GM18861 (cell line): ENCODE data around the gene CLDN16.
A peak's percentile ranks its signal among the peaks of the same experiment; 100 is the strongest.

ENCODE experiments used
- ATAC-seq: cut with Tn5 transposase; IDR thresholded peaks from one replicate; pipeline ENCODE4 v1.9.1; 2021; ENCODE audit not compliant: unreplicated experiment

CLDN16 gene

GRCh38 chr3:190387578-190388213, at the start of gene CLDN16:
Gene CLDN16 (plus strand): TSS chr3:190388163. CDS start chr3:190388330, 167 bp downstream.
- no peak for ATAC-seq

- ATAC-seq, result no peak
Measured at GRCh38 chr3:190338717-190339116, 49.2 kb upstream of the CLDN16 start.

- ATAC-seq, result peak; percentile 85
Measured at GRCh38 chr3:190339130-190339529, 48.8 kb upstream of the CLDN16 start.

- no peak for ATAC-seq
Measured at GRCh38 chr3:190340071-190340470, 47.9 kb upstream of the CLDN16 start.

GRCh38 chr3:190345027-190345821, 42.7 kb upstream of the CLDN16 start:
- no peak for ATAC-seq

- ATAC-seq, result no peak
Measured at GRCh38 chr3:190345878-190346277, 42.1 kb upstream of the CLDN16 start.

- ATAC-seq, result no peak
Measured at GRCh38 chr3:190346541-190346940, 41.4 kb upstream of the CLDN16 start.

- no peak for ATAC-seq
Measured at GRCh38 chr3:190352861-190353457, 35.0 kb upstream of the CLDN16 start.

- no peak for ATAC-seq
Measured at GRCh38 chr3:190356246-190356645, 31.7 kb upstream of the CLDN16 start.

- ATAC-seq, result no peak
Measured at GRCh38 chr3:190357468-190357867, 30.5 kb upstream of the CLDN16 start.

- ATAC-seq, result no peak
Measured at GRCh38 chr3:190359813-190360212, 28.1 kb upstream of the CLDN16 start.

GRCh38 chr3:190360228-190360627, 27.7 kb upstream of the CLDN16 start:
- ATAC-seq, result no peak

- no peak for ATAC-seq
Measured at GRCh38 chr3:190361791-190362190, 26.2 kb upstream of the CLDN16 start.

- ATAC-seq, result no peak
Measured at GRCh38 chr3:190362258-190362657, 25.7 kb upstream of the CLDN16 start.

GRCh38 chr3:190366133-190366532, 21.8 kb upstream of the CLDN16 start:
- no peak for ATAC-seq

- no peak for ATAC-seq
Measured at GRCh38 chr3:190368881-190369280, 19.1 kb upstream of the CLDN16 start.

GRCh38 chr3:190369668-190370295, 18.2 kb upstream of the CLDN16 start:
- ATAC-seq, result no peak

GRCh38 chr3:190370369-190370768, 17.6 kb upstream of the CLDN16 start:
- no peak for ATAC-seq

- ATAC-seq, result no peak
Measured at GRCh38 chr3:190371152-190371551, 16.8 kb upstream of the CLDN16 start.

- no peak for ATAC-seq
Measured at GRCh38 chr3:190375246-190375645, 12.7 kb upstream of the CLDN16 start.

- ATAC-seq, result no peak
Measured at GRCh38 chr3:190375671-190376070, 12.3 kb upstream of the CLDN16 start.
